Panc1 (cell line): ENCODE results near the gene ARHGEF18. TPM values are rescaled to one million over a fixed set of nuclear protein-coding genes. Genes with fewer than 3 reads are reported as not detected.

Source experiments
- ATAC-seq: fragments of 200-7000 bp; cut with Tn5 transposase; 2 replicates; pipeline ENCODE4 v1.9.1; 2020; ENCODE audit warnings: mild to moderate bottlenecking, moderate library complexity
- BruUV-seq: library from RNA; stranded (reverse); fragments of 400-500 nt; replicated peaks from 2 replicates; lab custom pipeline; 2021; lab: Mats Ljungman, UMichigan
- CTCF ChIA-PET: fragments of 300-600 bp; sonication (Branson Sonifier 250); formaldehyde crosslinking; loops from one replicate; lab custom pipeline; 2022; ENCODE audit warnings: antibody characterized with exemption; lab: Charles Lee
- POLR2A ChIA-PET: fragments of 300-600 bp; sonication (Branson Sonifier 250); formaldehyde crosslinking; loops from one replicate; lab custom pipeline; 2022; ENCODE audit warnings: antibody characterized with exemption; lab: Charles Lee
- DNase-seq: peaks from one replicate; pipeline ENCODE4 v3.0.0-alpha.2; 2010; ENCODE audit warnings: low read depth, low spot score
- H3K27ac ChIP-seq: 2 replicates; pipeline ENCODE4 v1.5.1; 2011; ENCODE audit warnings: mild to moderate bottlenecking, low read length, inconsistent platforms
- H3K27me3 ChIP-seq: fragments of 200-500 bp; sonication (Bioruptor generic); 2 replicates; pipeline ENCODE4 v1.6.0; 2014; ENCODE audit warnings: low read length, inconsistent platforms; ENCODE audit not compliant: control insufficient read depth, insufficient read depth
- H3K36me3 ChIP-seq: fragments of 200-500 bp; sonication (Bioruptor generic); 2 replicates; pipeline ENCODE4 v1.5.1; 2014; ENCODE audit warnings: inconsistent platforms, mild to moderate bottlenecking, low read length, moderate library complexity; ENCODE audit not compliant: control insufficient read depth, insufficient read depth
- H3K4me1 ChIP-seq: 2 replicates; pipeline ENCODE4 v1.5.1; 2011; ENCODE audit warnings: inconsistent platforms, mild to moderate bottlenecking, low read length, moderate library complexity; ENCODE audit not compliant: control insufficient read depth, insufficient read depth
- H3K4me3 ChIP-seq, 2 experiments: 2 replicates each; pipeline ENCODE4 v1.5.1; 2011 to 2012; ENCODE audit warnings: low read depth in 2 of 2, low read length in 2 of 2, mild to moderate bottlenecking in 2 of 2, inconsistent platforms in 1 of 2, moderate library complexity in 1 of 2
- H3K9me3 ChIP-seq: fragments of 200-500 bp; sonication (Bioruptor generic); 2 replicates; pipeline ENCODE4 v1.5.1; 2014; ENCODE audit warnings: low read depth, mild to moderate bottlenecking, inconsistent platforms, low read length, moderate library complexity; ENCODE audit not compliant: control insufficient read depth, insufficient read depth
- CTCF ChIP-seq: fragments of 450-650 bp; IDR thresholded peaks from 2 replicates; pipeline ENCODE4 v1.5.1; 2017; ENCODE audit warnings: mild to moderate bottlenecking
- POLR2AphosphoS5 ChIP-seq: IDR thresholded peaks from 2 replicates; pipeline ENCODE4 v1.6.1; 2012; ENCODE audit warnings: mild to moderate bottlenecking, low read depth, low read length, moderate library complexity
- REST ChIP-seq, 2 experiments: IDR thresholded peaks; 2 replicates each; pipeline ENCODE4 v1.6.1; 2011 to 2012; ENCODE audit warnings: low read depth in 2 of 2, control low read depth in 1 of 2, low read length in 1 of 2, mild to moderate bottlenecking in 1 of 2, moderate library complexity in 1 of 2; ENCODE audit not compliant: insufficient read depth in 1 of 2
- SIN3A ChIP-seq: IDR thresholded peaks from 2 replicates; pipeline ENCODE4 v1.6.1; 2012; ENCODE audit warnings: low read depth, mild to moderate bottlenecking, low read length, moderate library complexity, borderline replicate concordance; ENCODE audit not compliant: insufficient read depth
- TCF7L2 ChIP-seq: IDR thresholded peaks from 2 replicates; pipeline ENCODE4 v1.6.1; 2011; ENCODE audit warnings: mild to moderate bottlenecking, low read depth, low read length, inconsistent platforms
- in situ Hi-C: cut with HindIII; loops from 2 replicates; pipeline ENCODE4 v1.10.0; 2016; ENCODE audit warnings: low sequenced_read_pairs, low pct_unique_long_range_greater_than_20kb
- intact Hi-C: fragments of 100-400 bp; cut with micrococcal nuclease; formaldehyde crosslinking; loops from one replicate; pipeline ENCODE4 v1.10.0; 2022; ENCODE audit not compliant: unreplicated experiment
- total RNA-seq: library from RNA; stranded (reverse); gene quantifications from one replicate; pipeline ENCODE4 v1.2.1, GENCODE V29; 2021; ENCODE audit not compliant: unreplicated experiment

Gene ARHGEF18
- total RNA-seq, 1 experiment from 2014 or later: 39.1 TPM

GRCh38 chr19:7393459-7393858 is 44.7 kb downstream of the ARHGEF18 start:
- H3K27ac ChIP-seq: no peak overlapping the region
- no peak for DNase-seq
- TF ChIP-seq TCF7L2 (no peak), CTCF (no peak), REST (IDR thresholded peaks at IDR 0.05; ENCODE audit: insufficient read depth in 1 of 2, low read depth in 2 of 2, low read length in 1 of 2) (no peak), SIN3A (no peak), POLR2AphosphoS5 (no peak)
- ATAC-seq: no peak
- intact Hi-C loops: no loop called here
- POLR2A ChIA-PET: no interaction called here
- peaks cover 13% of the 10 kb centered on the region for H3K4me1 ChIP-seq
- H3K36me3 ChIP-seq: peaks cover 4% of the 10 kb centered on the region; the same call in 1 of the 2 replicates
- BruUV-seq: no TSS peak
- no peaks in the 10 kb centered on the region for H3K27me3 ChIP-seq
- H3K9me3 ChIP-seq: no peaks in the 10 kb centered on the region
- in situ Hi-C loops: no loop called here
- no peak overlapping the region for H3K4me3 ChIP-seq
- CTCF ChIA-PET: no interaction called here

- intact Hi-C loops (no loop called here), in situ Hi-C loops (no loop called here)
- Histone ChIP-seq H3K27ac (peak overlapping the region; percentile 62; the same call in 1 of the 2 replicates), H3K4me3 (peak overlapping the region; percentile 85 to 86), H3K9me3 (no peaks in the 10 kb centered on the region), H3K36me3 (peaks cover 4% of the 10 kb centered on the region; the same call in 1 of the 2 replicates), H3K4me1 (peaks cover 16% of the 10 kb centered on the region), H3K27me3 (no peaks in the 10 kb centered on the region)
- DNase-seq (no peak), ATAC-seq (no peak)
- POLR2A ChIA-PET: interaction anchor here (0.6 kb wide), 1 partner anchor 19 kb away, joined by 3 read pairs; no protein-coding TSS in a partner anchor
- no TSS peak for BruUV-seq
- 0 out of 2 replicates have a peak, but pooled peaks have one; percentile 2 for TF ChIP-seq SIN3A
- no peak for TF ChIP-seq CTCF
- CTCF ChIA-PET: interaction anchor here (0.7 kb wide), 1 partner anchor 40 kb away, joined by 7 read pairs; no protein-coding TSS in a partner anchor
These were observed 45.4 kb downstream of the ARHGEF18 start for GRCh38 chr19:7393939-7394730.
